ENCODE results near the gene KIF4A. TPM values are rescaled to one million over a fixed set of nuclear protein-coding genes. Genes with fewer than 3 reads are reported as not detected.

The KIF4A gene
- total RNA-seq, 4 donors from 2014 or later = 2.5 to 11.0 (median 4.4) TPM

DNA sequence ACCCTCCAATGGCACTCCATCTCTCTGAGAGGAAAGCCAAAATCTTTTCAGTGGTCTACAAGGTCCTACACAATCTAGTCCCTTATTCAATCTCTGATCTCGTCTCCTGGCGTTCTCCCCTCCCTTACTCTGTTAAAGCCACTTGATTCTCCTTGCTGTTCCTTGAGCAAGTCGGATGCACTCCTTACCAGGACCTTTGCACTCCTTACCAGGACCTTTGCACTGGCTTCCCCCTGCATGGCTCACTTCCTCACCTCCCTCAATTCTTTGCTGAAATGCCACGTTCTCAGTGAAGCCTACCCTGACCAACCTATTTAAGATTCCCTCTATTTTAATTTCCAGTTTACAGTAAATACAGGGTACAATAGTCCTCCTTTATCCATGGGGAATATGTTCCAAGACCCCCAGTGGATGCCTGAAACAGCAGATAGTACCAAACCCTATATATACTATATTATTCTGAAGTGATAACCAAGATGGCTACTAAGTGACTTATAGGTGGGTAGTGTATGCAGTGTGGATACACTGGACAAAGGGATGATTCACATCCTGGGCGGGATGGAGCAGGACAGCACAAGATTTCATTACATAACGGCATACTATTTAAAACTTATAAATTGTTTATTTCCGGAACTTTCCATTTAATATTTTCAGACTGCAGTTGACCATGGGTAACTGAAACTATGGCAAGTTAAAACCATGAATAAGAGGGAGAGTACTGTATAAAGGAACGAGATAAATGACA lies 148.2 kb downstream of the KIF4A start:
- Histone ChIP-seq H3K27me3 (peaks cover 0 to 21% (median 0%) of the 10 kb centered on the region in 4 donors), H3K9me3 (no peaks in the 10 kb centered on the region), H3K4me3 (no peak overlapping the region), H3K4me1 (peaks cover 3 to 24% (median 3%) of the 10 kb centered on the region in 3 donors), H3K27ac (no peak overlapping the region), H3K36me3 (no peaks in the 10 kb centered on the region)
- WGBS, 2 donors = 58 to 64% methylated on average over 8 of the region's 8 CpGs
- TF ChIP-seq, protein P1, sequence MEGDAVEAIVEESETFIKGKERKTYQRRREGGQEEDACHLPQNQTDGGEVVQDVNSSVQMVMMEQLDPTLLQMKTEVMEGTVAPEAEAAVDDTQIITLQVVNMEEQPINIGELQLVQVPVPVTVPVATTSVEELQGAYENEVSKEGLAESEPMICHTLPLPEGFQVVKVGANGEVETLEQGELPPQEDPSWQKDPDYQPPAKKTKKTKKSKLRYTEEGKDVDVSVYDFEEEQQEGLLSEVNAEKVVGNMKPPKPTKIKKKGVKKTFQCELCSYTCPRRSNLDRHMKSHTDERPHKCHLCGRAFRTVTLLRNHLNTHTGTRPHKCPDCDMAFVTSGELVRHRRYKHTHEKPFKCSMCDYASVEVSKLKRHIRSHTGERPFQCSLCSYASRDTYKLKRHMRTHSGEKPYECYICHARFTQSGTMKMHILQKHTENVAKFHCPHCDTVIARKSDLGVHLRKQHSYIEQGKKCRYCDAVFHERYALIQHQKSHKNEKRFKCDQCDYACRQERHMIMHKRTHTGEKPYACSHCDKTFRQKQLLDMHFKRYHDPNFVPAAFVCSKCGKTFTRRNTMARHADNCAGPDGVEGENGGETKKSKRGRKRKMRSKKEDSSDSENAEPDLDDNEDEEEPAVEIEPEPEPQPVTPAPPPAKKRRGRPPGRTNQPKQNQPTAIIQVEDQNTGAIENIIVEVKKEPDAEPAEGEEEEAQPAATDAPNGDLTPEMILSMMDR (IDR thresholded peaks at IDR 0.05) = no peak
- no peak for TF ChIP-seq POLR2A (IDR thresholded peaks at IDR 0.05)
- intact Hi-C loops (cut with DNase I) = no loop called here
- no peak for DNase-seq

- H3K27me3 ChIP-seq = peaks cover 0 to 30% (median 0%) of the 10 kb centered on the region in 4 donors
- WGBS, 2 donors = 0 to 23% methylated on average over 1 of the region's 1 CpG
- no peaks in the 10 kb centered on the region for H3K36me3 ChIP-seq
- peaks cover 3 to 17% (median 3%) of the 10 kb centered on the region in 3 donors for H3K4me1 ChIP-seq
- no peak for DNase-seq
- no peaks in the 10 kb centered on the region for H3K9me3 ChIP-seq
- intact Hi-C loops (cut with DNase I) = no loop called here
- TF ChIP-seq, protein P1 (IDR thresholded peaks at IDR 0.05) = no peak
- TF ChIP-seq POLR2A (IDR thresholded peaks at IDR 0.05) = no peak
- no peak overlapping the region for H3K27ac ChIP-seq
- no peak overlapping the region for H3K4me3 ChIP-seq
Measured at GRCh38 chrX:70439016-70439415, 149.1 kb downstream of the KIF4A start.

GRCh38 chrX:70442224-70442623 lies 152.3 kb downstream of the KIF4A start:
- H3K27me3 ChIP-seq = peaks cover 0 to 57% (median 0%) of the 10 kb centered on the region in 4 donors
- TF ChIP-seq, protein P1 (IDR thresholded peaks at IDR 0.05) = no peak
- no peak for TF ChIP-seq POLR2A (IDR thresholded peaks at IDR 0.05)
- H3K9me3 ChIP-seq = no peaks in the 10 kb centered on the region
- no peaks in the 10 kb centered on the region for H3K36me3 ChIP-seq
- 48 to 62% methylated on average over 3 to 6 of the region's 6 CpGs for WGBS, 2 donors
- DNase-seq = no peak
- peaks cover 0 to 18% (median 5%) of the 10 kb centered on the region in 3 donors for H3K4me1 ChIP-seq
- H3K4me3 ChIP-seq = no peak overlapping the region
- intact Hi-C loops (cut with DNase I) = no loop called here
- H3K27ac ChIP-seq = no peak overlapping the region

DNA sequence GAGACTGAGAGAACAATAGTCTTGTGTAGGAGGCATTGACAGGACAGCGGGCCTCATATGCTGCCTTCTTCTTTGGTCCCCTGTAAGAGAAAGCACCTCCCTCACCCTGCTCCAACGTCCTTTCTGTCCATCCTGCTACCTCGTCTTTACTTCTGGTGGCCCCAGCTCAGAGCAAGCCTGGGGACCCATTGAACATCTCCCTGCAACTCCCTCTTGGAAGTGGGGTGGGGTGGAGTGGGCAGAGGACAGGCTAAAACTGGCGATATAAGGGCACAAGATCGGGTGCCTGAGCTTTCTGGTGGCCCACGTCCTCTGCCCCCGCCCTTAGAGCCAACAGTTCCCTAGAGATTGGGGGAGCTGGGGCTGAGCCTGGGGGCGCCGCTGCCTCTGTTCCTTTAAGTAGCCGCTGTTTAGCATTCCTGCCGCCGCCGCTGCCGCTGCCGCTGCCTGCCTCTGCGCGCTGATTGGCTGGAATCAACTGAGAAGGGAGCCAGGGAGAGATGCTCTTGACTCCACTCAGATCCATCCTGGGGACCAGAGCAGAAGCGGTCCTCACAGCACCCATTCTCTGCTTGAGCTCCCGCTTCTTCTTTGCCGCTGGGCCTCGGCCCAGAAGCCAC lies 154.5 kb downstream of the KIF4A start, which contains the start of gene DLG3:
Gene DLG3 (plus strand): TSS at position 510 of the 620 bp plus-strand sequence. CDS start 367 bp downstream, outside the sequence.
- no peak for DNase-seq
- 27 to 71% methylated on average over 1 to 6 of the region's 21 CpGs for WGBS, 2 donors
- Histone ChIP-seq H3K36me3 (no peaks in the 10 kb centered on the region), H3K4me1 (peaks cover 0 to 11% (median 5%) of the 10 kb centered on the region in 3 donors), H3K9me3 (no peaks in the 10 kb centered on the region), H3K27me3 (peaks cover 0 to 57% (median 0%) of the 10 kb centered on the region in 4 donors), H3K27ac (no peak within 1 kb of the TSS), H3K4me3 (peak within 1 kb of the TSS in 3 of 4 donors; percentile 1 to 56 (median 28))
- TF ChIP-seq, protein P1 (IDR thresholded peaks at IDR 0.05) = no peak
- TF ChIP-seq POLR2A (IDR thresholded peaks at IDR 0.05) = no peak
- intact Hi-C loops (cut with DNase I) = no loop called here
